GM13976 (cell line): Measurements from ENCODE around the gene SOCS3.
"Not testable (repeated sequence)": the region's sequence is repeated elsewhere in the genome, so short reads cannot be mapped to it uniquely, and the experiment has no call there.

ENCODE experiments used
- DNase-seq: peaks from one replicate; pipeline ENCODE4 v3.0.0; 2012; ENCODE audit warnings: low spot score
- in situ Hi-C: fragments of 300-500 bp; cut with MboI; formaldehyde crosslinking; loops from one replicate; pipeline ENCODE4 v1.12.0; 2022; ENCODE audit warnings: low sequenced_read_pairs, mixed read lengths, inconsistent platforms; ENCODE audit not compliant: unreplicated experiment
- TF ChIP-seq, protein P1 (sequence below): IDR thresholded peaks from 2 replicates; pipeline ENCODE4 v1.5.1; 2012; ENCODE audit warnings: borderline replicate concordance, mild to moderate bottlenecking; ENCODE audit not compliant: insufficient read depth; ENCODE audit errors: extremely low read depth, missing control alignments, control extremely low read depth

Gene SOCS3

DNA sequence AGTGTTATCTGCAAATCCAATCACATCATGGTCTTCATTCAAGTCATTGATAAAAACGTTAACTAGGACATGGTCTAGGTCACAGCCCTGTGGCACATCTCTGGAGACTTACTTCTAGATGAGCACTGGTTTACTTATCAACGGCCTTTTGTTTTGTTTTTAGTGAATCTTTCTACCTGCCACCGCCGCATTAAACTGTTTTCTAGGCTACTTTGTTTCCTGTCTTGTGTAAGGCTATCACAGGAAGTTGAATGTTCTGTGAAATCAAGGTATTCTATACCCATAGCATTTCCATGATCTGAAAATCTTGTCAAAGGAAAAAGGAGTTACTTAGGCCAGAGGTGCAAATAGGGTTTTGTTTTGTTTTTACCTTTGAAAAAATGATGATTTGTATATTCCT is 26.9 kb downstream of the SOCS3 start:
- no peak for DNase-seq
- TF ChIP-seq, protein P1, sequence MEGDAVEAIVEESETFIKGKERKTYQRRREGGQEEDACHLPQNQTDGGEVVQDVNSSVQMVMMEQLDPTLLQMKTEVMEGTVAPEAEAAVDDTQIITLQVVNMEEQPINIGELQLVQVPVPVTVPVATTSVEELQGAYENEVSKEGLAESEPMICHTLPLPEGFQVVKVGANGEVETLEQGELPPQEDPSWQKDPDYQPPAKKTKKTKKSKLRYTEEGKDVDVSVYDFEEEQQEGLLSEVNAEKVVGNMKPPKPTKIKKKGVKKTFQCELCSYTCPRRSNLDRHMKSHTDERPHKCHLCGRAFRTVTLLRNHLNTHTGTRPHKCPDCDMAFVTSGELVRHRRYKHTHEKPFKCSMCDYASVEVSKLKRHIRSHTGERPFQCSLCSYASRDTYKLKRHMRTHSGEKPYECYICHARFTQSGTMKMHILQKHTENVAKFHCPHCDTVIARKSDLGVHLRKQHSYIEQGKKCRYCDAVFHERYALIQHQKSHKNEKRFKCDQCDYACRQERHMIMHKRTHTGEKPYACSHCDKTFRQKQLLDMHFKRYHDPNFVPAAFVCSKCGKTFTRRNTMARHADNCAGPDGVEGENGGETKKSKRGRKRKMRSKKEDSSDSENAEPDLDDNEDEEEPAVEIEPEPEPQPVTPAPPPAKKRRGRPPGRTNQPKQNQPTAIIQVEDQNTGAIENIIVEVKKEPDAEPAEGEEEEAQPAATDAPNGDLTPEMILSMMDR = no peak
- in situ Hi-C loops = no loop called here

DNA sequence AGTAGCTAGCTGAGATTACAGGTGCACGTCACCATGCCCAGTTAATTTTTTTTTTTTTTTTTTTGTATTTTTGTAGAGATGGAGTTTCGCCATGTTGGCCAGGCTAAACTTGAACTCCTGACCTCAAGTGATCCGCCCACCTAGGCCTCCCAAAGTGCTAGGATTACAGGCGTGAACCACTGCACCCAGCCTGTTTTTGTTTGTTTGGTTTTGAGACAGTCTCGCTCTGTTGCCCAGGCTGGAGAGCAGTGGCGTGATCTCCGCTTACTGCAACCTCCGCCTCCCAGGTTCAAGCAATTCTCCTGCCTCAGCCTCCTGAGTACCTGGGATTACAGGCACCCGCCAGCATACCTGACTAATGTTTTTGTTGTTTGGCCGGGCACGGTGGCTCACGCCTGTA is 28.5 kb downstream of the SOCS3 start:
- in situ Hi-C loops, DNase-seq: not testable (repeated sequence)

DNA sequence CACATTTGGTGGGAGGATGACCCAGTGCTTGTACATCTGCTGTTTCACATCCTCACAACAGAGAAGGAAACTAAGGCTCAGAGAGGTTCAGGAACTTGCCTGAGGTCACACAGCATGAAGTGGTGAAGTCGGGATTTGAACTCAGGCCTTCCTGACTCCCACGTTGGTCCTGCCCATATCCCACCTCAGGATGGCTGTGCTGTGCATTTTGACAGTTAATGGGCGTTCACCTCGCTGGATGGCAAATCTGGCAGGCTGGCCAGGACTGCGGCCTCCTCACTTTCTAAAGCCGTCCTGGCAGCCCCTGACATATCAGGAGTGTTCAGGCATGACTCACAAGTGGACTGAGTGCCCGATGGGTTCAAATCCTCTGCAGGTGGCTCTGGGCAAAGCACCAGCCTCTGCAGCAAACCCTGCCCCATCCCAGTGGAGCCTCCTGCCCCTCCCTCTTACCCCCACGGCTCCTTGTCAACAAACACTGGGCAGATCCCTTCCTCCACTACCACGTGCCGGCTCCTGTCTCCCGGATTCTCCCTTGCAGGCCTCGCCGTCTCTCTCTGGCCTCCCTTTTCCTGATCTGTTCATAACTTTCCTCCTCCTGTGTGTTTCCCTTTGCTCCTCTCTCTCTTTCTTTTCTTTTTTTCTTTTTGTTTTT is 29.2 kb downstream of the SOCS3 start:
- TF ChIP-seq, protein P1 = no peak
- in situ Hi-C loops = no loop called here
- no peak for DNase-seq

DNA sequence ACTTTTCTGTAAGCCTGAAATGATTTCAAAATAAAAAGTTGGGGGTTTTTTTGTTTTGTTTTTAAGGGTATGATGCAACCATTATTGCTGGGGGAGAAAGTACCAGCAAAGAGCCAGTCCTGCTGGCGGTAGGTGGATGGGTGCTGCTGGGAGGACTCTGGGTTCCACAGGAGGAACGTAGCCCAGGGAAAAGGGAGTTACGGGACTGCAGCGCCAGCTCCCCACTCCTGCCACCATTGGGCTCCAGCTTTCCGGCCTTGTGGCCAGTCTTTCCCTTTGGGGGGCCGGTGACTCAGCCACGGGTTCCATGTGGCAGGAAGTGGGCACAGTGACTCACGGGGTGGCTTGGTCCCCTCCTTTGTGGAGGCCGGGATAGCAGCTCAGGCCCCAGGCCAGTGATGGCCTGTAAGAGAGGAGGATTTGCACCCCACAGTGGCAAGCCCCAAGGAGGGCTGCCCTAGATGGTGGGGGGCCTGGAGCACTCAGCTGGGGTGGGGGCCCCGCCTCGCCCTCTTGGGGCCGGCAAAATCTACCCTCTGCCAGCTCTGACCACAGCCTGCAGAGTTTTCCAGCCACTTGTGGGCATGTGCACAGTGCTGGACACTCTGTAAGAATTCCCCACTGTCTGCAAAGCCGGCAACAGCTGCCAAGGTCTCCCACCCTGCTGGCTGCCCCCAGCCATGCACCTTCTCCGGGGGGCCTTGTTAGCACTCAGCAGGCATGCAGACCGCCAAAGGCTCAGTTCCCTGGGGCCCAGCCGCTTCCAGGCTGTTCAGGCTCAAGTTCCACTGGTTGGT is 30.4 kb downstream of the SOCS3 start:
- no peak for DNase-seq
- in situ Hi-C loops = no loop called here
- TF ChIP-seq, protein P1 = no peak

DNA sequence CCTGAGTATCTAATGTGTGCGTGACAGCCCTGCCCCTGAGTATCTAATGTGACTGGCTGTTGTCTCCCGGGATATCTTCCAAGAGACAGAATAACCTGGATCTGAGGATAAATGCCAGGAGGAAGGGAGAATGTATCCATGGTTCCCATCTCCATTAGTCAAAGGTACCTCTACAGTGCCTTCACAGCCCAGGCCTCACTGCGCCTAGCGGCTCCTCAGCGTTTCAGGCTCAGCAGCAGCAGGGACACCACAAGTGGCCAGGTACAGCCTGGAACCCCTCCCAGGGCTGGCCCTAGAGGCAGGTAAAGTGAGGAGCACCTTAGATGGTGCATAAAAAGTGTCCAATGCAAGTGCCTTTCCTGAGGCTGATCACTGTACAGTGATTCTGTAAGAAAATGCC is 32.0 kb downstream of the SOCS3 start:
- in situ Hi-C loops = no loop called here
- TF ChIP-seq, protein P1 = no peak
- DNase-seq = no peak

DNA sequence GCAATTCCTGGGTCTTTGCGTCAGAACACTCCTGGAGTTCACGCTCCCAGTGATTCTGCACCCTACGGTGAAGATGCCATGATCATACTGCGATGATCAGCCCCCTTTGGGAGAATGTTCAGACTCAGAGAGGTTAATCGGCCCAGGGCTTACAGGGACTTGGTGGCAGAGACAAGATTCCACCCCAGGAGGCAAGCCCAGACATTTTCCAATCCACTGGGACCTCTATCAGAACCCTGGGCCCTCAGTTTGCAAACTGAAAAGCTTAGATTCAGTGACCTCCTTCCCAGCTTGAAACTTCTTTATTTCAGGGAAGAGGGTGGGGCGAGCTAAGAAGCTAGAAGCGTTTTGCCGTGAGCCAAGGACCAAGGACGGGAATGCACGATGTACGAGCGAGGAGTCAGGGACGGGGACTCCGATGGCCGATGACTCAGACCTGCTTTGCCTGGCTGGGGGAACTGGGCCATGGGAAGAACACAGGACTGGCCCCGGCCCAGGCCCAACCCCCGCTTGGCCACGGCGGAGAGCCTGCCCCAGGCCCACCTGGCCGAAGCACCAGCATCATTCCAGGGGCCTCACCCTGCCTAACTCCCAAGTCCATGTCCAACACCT is 34.7 kb downstream of the SOCS3 start:
- TF ChIP-seq, protein P1 = no peak
- DNase-seq = no peak
- in situ Hi-C loops = no loop called here
